GM20431 (cell line): Measurements from ENCODE around the gene RGL1.

ENCODE experiments used
- in situ Hi-C: fragments of 300-500 bp; cut with MseI, MboI; formaldehyde crosslinking; loops from one replicate; pipeline ENCODE4 v1.15.0; 2020; ENCODE audit warnings: low sequenced_read_pairs; ENCODE audit not compliant: unreplicated experiment

Gene RGL1

DNA sequence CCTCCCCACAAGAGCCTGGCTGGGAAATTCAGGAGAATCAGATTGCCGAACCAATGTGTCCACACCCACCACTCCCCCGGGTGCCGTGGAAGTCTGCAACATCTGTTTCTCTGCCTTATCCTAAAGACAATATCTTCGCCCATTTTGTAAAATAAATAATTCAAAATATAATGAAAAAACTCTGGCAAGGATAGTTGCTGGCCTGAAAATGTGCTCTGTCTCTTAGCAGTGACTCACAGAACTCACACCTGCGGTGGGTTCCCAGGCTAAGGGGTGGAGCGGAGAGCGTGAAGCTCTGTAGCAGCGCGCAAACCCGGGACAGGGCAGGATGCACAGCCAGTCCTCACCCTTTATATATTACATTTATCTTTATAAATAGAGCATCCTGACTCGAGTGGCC is 132.7 kb downstream of the RGL1 start:
- in situ Hi-C loops = no loop called here

DNA sequence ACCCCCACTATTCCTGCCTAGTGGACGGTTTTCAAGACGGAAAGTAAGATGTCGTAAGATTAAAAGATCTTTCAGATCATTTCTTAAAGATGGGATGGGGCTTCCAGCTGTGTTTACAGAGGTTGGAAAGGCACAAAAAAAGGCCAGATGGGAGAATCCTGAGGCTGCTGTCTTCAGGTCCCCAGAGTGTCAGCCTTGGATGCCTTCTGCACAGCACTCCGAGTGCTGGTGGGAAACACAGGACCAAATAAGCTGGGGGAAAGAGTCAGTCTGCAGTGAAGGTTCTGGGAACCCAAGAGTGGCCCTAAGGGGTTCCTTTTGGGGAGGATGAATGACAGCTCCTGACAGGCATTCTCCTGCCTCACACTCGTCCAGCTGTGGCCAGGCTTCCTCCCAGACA is 136.1 kb downstream of the RGL1 start:
- in situ Hi-C loops = no loop called here

DNA sequence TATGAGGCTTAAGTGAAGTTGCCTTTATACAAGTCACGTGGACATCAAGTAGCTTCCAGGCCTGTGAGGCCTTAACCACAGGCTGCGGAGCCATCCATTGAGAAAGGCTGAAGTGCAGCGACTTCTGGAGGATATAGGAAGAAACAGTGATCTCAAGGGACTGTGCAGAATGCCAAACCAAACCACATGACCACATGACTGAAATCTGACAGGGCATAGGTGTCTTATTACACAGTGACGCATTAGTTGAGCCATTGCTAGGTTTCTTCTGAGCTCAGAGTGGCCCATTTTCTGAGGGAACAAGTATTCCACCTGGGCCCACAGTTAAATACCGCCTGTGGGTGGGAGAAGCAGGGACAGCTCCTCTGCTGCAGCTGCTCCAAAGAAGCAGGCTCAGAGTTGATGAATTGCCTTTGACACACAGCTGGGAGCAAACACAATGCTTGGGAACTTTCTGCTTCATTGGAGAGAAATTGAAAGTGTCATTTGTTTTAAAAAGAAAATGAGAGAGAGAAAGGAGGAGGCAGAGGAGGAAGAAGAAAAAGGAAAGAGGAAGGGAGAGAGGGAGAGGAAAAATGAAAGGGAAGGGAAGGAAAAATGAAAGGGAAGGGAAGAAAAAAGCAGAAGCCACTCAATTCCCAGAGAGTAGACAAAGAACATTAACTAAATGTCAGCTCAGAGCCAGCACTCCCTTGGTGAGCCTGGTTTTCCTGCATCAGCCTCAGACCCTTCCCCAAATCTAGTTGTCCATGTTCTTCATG is 138.2 kb downstream of the RGL1 start:
- in situ Hi-C loops = no loop called here

DNA sequence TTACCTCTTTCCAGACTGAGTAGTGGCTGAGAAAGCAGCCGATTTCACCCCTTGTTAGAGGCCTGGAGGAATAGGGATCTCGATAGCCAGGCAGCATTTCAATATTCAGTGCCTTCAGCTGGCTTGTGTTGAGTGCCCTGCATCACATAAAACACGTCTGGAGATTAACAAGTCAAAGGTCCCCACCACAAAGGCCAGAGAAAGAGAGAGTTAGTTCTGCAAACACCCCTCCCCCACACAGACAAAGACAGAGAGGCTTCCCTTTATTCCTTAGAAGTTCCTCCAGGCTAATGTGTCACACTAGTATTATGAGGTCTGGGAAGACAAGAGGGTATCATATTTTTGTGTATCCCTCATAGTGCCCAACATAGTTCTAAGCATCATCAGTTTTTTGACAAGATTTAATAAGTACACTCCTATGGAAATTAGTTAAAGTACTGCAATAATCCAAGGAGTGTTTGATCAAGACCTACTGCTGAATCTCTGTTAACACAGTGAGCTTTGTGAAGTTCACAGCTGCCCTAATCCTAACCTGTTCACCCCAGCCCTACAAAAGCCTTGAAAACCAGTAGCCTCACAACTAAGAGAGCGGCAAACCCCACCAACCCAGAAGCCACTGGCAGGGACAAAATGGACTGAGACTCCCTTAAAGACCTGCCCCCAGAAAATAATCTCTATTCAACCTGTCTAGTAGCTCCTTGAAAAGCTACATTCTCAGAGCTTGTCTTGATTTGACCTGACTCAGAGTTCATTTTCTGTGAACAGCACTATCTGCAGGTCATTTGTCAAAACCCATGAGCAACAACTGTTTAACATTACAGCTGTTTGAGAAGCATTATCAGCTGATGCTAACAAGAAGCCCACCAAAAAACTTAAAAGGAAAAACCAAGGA is 140.8 kb downstream of the RGL1 start:
- in situ Hi-C loops = no loop called here

DNA sequence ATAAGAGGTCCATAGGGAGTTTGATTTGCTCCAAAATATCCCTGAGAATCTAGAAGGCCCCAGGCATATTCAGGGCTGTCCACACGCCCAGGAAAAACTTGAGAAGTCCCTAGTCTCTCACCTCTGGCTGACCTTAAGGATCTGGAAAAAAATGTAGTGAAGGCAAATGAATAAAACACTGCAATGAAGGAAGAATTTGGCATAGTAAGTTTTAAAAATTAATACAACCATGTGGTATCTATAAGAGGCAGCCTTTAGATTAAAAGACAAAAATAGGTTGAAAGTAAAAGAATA is 141.3 kb downstream of the RGL1 start:
- in situ Hi-C loops = no loop called here

DNA sequence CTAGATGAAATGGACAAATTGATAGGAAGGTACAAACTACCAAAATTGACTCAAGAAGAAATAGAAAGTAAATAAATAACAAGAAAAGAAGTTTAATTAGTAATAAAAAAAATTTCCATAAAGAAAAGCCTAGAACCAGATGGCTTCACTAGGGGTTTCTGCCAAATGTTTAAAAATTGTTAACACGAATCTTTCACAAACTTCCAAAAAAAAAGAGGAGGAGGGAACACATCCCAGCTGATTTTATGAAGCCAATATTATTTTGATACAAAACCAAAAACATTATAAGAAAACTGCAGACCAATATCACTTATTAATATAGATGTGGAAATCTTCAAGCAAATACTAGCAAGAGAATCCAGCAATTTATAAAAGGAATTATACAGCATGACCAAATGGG is 143.1 kb downstream of the RGL1 start:
- in situ Hi-C loops = no loop called here

DNA sequence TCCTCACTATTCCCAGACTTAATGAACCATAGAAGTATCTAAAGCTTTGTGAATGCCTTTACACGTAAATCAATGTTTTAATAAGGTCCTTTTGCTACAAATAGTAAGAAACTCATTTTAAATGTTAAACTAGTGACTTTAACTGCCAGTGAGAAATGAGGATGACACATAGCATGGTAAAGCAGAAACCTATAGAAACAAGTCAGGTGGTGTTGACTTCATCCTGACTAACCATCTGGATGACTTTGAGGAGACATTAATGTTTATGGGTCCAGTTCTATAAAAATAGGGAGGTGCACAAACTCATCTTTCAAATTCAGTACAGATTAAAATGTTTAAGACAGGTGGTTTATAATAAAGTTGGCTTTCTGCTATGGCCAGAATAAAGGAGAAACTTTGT is 147.2 kb downstream of the RGL1 start:
- in situ Hi-C loops = no loop called here

DNA sequence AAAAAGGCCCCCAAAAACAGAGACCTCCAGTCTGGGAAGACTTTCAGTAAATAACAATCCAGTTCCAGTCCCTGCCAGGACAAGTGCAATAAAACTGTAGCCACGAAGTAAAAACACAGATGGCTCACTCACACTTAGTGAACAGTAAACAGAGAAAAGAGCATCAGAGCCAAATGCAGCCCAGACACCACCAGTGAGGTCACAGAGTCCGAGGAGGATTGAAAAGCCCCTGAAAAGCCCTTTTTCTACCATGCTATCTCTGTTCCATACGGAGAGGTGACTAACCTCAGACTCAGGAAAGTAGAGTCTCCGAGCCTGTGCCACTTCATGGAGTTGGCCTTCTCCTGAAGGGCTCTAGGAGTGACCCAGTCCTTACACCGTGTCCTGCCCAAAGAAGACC is 148.1 kb downstream of the RGL1 start:
- in situ Hi-C loops = no loop called here

DNA sequence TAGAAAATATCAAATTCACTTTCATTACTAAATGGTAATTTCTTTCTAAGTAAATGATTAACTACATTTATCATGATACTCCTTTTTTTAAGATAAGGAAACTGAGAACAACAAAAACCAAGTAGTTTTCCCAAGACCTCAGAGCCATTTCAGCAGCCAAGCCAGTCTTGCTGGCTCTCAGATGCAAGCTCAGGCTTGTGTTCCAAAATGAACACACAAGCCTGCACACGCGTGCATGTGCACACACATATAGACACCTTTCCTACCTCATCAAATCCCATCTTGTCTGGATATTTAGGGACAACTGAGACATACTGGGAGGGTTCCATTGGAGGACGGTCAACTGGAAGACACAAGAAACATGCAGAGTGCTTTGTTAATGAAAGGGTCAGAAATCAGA is 149.6 kb downstream of the RGL1 start:
- in situ Hi-C loops = no loop called here

DNA sequence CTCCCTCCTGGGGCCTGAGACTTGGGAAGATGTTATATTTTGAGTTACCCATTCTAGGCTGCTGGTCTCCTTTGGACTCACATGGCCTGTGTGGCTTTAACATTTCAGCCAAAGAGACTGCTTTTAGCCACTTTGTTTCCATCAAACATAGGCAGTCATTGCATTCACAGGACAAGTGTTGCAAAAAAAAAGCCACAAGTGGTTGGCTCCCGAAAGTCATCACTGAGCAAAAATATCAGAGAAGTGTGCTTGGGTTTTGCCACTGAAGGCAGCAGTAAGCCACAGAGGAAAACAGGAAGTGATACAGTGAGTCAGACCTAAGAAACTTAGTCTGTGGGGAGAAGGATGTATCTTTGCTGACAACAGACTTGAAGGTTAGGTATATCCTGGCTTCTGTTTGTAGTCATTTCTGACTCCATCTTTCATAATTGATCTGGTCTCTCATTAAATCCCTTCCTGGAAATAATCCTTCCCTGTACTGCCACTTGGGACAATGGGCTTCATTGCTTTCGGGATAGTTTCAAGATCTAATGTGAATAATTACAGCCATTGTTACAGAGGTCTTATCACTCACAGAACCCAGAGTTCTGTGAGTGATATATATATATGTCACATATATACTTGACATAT is 151.8 kb downstream of the RGL1 start:
- in situ Hi-C loops = no loop called here

DNA sequence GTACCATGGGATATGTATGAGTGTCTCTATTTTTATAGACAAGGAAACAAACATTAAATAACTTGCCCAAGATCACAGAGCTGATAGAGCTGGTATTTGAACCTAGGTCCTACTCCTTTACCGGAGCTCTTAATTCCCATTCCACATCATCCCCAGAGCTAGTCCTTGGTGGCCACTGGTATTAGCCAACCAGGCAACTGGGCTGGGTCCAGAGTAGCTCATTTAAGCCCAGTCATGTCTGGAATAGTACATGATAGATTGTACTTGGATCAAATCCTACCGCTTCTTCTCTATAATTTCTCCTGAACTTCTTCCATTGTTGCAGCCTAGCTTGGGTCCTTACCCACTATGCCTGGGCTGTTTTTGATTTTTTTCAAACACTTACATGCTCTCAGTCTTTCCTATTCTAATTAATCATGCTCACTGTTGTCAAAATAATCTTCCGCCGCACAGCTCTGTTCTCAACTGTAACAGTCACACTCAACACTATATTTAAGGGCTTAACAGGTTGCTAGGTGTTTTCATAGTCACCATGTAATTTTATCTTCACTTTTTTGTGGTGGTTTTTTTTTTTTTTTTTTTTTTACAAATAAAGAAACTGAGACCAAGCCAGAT is 152.4 kb downstream of the RGL1 start:
- in situ Hi-C loops = no loop called here

DNA sequence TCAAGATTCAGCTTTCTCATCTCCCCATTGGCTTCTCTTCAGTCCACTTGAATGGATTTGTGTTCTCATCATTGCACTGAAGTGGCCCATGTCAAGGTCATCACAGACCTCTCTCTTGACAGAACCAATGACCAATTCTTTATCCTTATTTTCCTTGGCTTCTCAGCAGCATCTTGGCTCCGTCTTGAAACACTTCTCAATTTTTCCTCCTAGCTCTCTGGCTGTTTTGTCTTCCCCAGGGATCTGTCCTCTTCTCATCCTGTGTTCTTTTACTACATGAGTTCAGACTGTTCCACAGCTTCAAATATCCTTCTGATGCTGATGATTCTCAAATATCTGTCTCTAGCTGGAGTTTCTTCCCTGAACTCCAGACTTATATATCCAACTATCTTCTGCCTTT is 154.0 kb downstream of the RGL1 start:
- in situ Hi-C loops = no loop called here

DNA sequence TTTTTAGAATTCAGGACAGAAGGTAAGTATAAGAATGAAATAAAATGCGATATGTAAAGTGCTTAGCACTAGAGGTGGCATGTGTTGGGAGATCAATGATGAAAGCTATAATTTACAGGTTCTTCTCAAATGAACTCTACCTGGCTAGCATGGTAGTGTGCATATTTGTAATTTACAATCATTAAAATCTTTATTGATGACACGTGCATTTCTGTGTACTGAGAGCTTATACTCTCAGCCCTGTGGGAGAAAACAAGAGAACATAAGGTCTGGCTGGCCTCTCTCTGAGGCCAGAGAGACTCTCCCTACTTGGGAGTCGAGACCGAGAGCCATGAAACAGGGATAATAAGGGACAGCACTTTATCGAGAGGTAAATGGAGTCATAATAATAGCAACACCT is 156.2 kb downstream of the RGL1 start:
- in situ Hi-C loops = no loop called here

DNA sequence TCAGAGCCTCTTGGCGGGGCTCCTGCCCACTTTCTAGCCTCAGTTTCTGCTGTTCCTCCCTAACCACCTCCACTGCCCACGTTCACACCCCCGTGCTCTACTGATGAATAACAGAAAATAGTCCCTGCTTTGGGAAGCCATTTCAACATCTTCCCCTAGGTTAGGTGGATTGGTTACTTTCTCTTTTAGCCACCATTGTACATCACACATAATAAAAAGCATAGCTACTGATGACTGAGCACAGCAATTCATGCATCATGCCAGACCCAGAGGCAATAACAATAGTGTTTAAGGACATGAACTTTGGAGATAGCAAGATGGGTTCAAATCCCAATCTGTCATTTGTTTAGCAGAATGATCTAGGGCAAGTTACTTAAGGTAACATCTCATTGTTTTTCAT is 158.0 kb downstream of the RGL1 start:
- in situ Hi-C loops = no loop called here

DNA sequence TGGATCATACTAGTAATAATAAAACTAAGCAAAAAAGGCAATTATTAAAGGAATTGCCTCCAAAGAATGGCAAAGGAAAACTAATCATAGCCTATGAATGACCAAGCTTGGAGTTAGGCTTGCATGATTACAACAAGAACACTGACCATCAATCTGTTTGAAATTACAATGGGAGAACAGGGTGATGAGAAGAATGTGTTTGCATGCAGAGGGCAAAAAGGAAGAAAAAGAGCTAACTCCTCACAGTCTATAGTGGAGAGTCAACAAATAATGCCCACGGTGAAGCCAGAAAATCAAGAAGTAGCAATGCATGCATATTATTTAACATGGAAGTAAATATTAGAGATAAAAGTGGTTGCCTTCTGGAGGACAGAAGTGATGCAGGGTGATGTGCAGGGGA is 160.8 kb downstream of the RGL1 start:
- in situ Hi-C loops = no loop called here

DNA sequence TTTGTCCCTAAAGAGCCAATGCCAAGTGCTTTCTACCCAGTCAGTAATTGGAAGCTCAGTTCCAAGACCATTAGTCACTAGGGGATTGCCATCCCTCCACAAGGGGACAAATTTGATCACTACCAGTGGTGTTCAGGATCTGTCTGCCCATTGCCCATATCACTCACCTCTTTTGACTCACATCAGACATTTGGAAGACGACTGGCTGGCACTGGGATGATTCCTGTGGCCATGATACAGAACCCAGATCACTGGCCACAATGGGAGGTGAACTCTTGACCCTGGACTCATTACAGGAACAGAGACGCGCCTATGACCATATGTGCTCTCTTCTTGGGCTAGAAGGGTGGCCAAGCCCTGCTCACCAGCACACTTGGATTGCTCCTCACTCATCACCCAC is 161.6 kb downstream of the RGL1 start:
- in situ Hi-C loops = no loop called here

DNA sequence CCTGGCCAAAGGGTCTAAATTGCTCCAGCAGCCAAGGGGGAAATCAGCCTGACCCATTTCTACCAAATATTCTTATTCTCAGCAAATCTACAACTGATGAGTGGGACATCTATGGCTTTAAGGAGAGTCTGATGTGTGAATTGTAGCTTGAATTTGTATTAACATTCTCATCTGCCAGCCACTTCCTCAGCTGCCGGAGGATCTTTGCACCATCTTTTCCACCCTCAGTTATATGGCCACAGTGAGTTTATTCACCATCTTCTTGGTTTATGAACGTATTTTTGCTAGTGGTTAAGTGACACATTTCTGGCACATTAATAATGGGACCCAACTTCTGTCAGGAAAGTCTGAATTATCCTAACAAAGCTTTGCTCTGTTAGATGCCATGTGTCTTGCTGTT is 163.0 kb downstream of the RGL1 start:
- in situ Hi-C loops = no loop called here

DNA sequence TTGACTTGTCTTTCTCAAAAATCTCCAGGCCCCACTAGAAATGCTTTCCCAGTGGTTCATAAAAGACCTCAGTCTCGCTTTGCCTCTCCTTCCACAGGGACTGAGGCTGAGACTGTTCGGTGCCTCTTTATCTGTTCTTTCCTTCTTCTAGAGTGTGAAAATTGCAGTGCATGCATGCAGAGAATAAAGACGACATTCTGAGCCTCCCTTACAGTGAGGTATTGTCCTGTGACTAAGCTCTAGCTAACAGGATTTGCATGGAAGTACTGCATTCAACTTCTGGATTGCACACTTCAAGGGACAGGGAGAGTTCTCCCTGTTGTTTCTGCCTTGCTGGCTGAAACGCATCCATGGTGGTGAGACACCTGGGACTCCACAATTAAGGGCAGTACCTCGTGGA is 163.5 kb downstream of the RGL1 start:
- in situ Hi-C loops = no loop called here

DNA sequence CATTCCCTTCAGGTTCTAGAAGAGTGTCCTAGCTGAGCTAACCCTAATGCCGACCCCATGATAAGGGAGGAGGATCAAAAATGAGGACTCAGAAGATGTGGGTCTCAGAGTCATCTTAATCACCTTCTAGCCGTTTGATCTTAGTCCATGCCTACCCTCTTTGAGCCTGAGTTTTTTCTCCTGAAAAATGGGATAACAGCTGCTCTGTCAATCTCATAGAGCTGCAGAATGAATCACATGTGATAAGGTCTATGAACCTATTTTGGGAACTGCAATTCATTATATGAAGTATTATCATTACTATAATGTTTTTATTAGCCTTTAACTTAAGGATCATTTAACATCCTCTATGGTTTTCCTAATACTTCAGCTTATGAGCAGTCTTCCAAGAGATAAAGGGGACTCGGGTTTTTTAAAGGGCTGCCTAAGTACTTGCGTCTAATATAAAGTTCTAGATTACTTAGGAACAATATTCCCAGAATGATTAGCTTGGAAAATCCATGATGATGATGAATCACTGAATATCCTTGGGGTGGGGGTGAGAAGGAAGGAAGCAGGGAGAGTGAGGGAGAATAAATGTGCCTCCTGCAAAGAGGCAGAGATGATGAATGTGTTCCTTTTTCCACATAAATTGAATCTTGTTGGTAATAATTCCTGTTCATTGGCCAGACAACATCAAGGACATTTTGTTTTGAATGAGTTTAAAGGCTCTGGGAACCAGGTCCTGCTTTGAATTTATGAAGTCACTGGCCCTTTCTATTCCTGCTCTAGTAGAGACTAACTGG is 165.8 kb downstream of the RGL1 start:
- in situ Hi-C loops = no loop called here

DNA sequence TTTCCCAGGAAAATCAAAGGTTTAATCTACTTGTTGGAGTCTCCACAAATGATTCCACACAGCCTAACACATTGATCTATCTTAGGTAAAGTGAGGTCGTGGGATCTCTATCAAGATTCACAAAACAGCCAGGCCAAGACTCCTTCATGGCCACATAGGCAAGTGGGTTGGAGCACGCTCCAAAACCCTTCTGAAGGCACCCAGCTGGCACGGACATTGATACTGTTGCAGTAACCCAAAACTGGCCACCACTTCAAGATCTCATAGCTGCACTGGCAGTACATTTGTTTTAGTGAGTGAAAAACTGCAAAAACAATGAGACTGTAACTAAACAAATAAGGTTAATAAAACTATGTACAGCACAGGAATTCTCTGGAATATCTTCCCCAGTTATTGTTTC is 170.7 kb downstream of the RGL1 start:
- in situ Hi-C loops = no loop called here
